Forelimb muscle (tissue), 1 donor: ENCODE data around the gene TRPC4AP. TPM values are rescaled to one million over a fixed set of nuclear protein-coding genes. Genes with fewer than 3 reads are reported as not detected.

Experiments
- DNase-seq: peaks from one replicate; pipeline ENCODE4 v3.0.0-alpha.2; 2013; ENCODE audit warnings: low read depth
- polyA plus RNA-seq: library from polyadenylated mRNA; unstranded; fragments of 120-200 nt; gene quantifications from one replicate; pipeline ENCODE4 v1.2.1, GENCODE V29; 2013; ENCODE audit not compliant: insufficient read length

TRPC4AP gene
- polyA plus RNA-seq, 1 donor, result 52.6 TPM

- no peak for DNase-seq
Observed at GRCh38 chr20:34970193-34970840, 122.3 kb downstream of the TRPC4AP start.

GRCh38 chr20:34968042-34968775 lies 124.4 kb downstream of the TRPC4AP start:
- no peak for DNase-seq

- no peak for DNase-seq
Observed at GRCh38 chr20:34967421-34967820, 125.2 kb downstream of the TRPC4AP start.

- DNase-seq, result no peak
Observed at GRCh38 chr20:34965051-34965450, 127.6 kb downstream of the TRPC4AP start.

- no peak for DNase-seq
Observed at GRCh38 chr20:34964486-34964885, 128.1 kb downstream of the TRPC4AP start.

- no peak for DNase-seq
Observed at GRCh38 chr20:34956751-34957472, 135.7 kb downstream of the TRPC4AP start.

- DNase-seq, result no peak
Observed at GRCh38 chr20:34956041-34956458, 136.6 kb downstream of the TRPC4AP start.

GRCh38 chr20:34955231-34956040 lies 137.2 kb downstream of the TRPC4AP start, which contains the start of the genes GSS and MYH7B:
Gene GSS, minus strand, starts transcription at chr20:34955806. Its CDS starts 3,954 bp downstream, at chr20:34951852.
Gene MYH7B, plus strand, starts transcription at chr20:34955868. Its CDS starts 22,138 bp downstream, at chr20:34978006.
- peak; percentile 82 for DNase-seq

- DNase-seq, result no peak
Observed at GRCh38 chr20:34954904-34955230, 137.7 kb downstream of the TRPC4AP start.

GRCh38 chr20:34953960-34954359 lies 138.6 kb downstream of the TRPC4AP start:
- DNase-seq, result no peak

GRCh38 chr20:34952671-34953070 lies 139.9 kb downstream of the TRPC4AP start:
- DNase-seq, result no peak

Other genes with a start within 250 kb of the TRPC4AP start
- gene GGT7, start 220.0 kb downstream of the TRPC4AP start, polyA plus RNA-seq, result 20.5 TPM
- gene ACSS2, start 216.2 kb downstream of the TRPC4AP start, polyA plus RNA-seq, result 61.0 TPM
- 29.7 TPM for gene GSS, start 137.0 kb downstream of the TRPC4AP start, polyA plus RNA-seq
- gene MYH7B, start 136.9 kb downstream of the TRPC4AP start, polyA plus RNA-seq, result 114 TPM
- 8.6 TPM for gene EDEM2, start 54.5 kb upstream of the TRPC4AP start, polyA plus RNA-seq
- gene PROCR, start 79.3 kb upstream of the TRPC4AP start, polyA plus RNA-seq, result 35.5 TPM
- gene MMP24, start 133.9 kb upstream of the TRPC4AP start, polyA plus RNA-seq, result 0.52 TPM
- gene MMP24OS, start 185.3 kb upstream of the TRPC4AP start, polyA plus RNA-seq, result 23.9 TPM
- 71.7 TPM for gene EIF6, start 192.0 kb upstream of the TRPC4AP start, polyA plus RNA-seq
- not detected for gene FAM83C, start 199.6 kb upstream of the TRPC4AP start, polyA plus RNA-seq